Neuronal stem cell (in vitro differentiated cells): ENCODE measurements around the gene OR2C3.
"Not testable (repeated sequence)": the region's sequence is repeated elsewhere in the genome, so short reads cannot be mapped to it uniquely, and the experiment has no call there.

Experiments
- DNase-seq: peaks from one replicate; pipeline ENCODE4 v3.0.0-alpha.2; 2013; ENCODE audit warnings: low spot score
- H2AFZ ChIP-seq: one replicate; pipeline ENCODE4 v1.6.1; 2013; ENCODE audit warnings: mild to moderate bottlenecking, low read length, inconsistent platforms
- H2AK5ac ChIP-seq: 2 replicates; pipeline ENCODE4 v1.6.1; 2013; ENCODE audit warnings: low read depth, mild to moderate bottlenecking, inconsistent platforms, low read length, moderate library complexity, mixed read lengths
- H2BK120ac ChIP-seq: 2 replicates; pipeline ENCODE4 v1.6.1; 2013; ENCODE audit warnings: low read depth, mild to moderate bottlenecking, inconsistent platforms, low read length, moderate library complexity, mixed read lengths
- H2BK12ac ChIP-seq: one replicate; pipeline ENCODE4 v1.6.1; 2013; ENCODE audit warnings: low read length, inconsistent platforms
- H2BK15ac ChIP-seq: 2 replicates; pipeline ENCODE4 v1.6.1; 2013; ENCODE audit warnings: mild to moderate bottlenecking, low read length, inconsistent platforms, mixed read lengths
- H2BK5ac ChIP-seq: one replicate; pipeline ENCODE4 v1.6.1; 2013; ENCODE audit warnings: inconsistent platforms, mild to moderate bottlenecking, low read length, moderate library complexity
- H3K14ac ChIP-seq: one replicate; pipeline ENCODE4 v1.6.1; 2013; ENCODE audit warnings: low read length, inconsistent platforms
- H3K18ac ChIP-seq: 2 replicates; pipeline ENCODE4 v1.6.1; 2013; ENCODE audit warnings: low read length, inconsistent platforms
- H3K23ac ChIP-seq: 2 replicates; pipeline ENCODE4 v1.6.1; 2013; ENCODE audit warnings: low read depth, mild to moderate bottlenecking, mixed read lengths, low read length, inconsistent platforms; ENCODE audit not compliant: poor library complexity
- H3K27ac ChIP-seq: replicated peaks from 3 replicates; pipeline ENCODE4 v1.5.1; 2013; ENCODE audit warnings: low read length, inconsistent platforms
- H3K27me3 ChIP-seq, 3 experiments: 2 replicates each; pipeline ENCODE4 v1.6.1; 2013; ENCODE audit warnings: low read length in 3 of 3, mild to moderate bottlenecking in 2 of 3, inconsistent platforms in 1 of 3, low read depth in 1 of 3, mixed read lengths in 1 of 3, moderate library complexity in 1 of 3; ENCODE audit not compliant: control insufficient read depth in 3 of 3, insufficient read depth in 3 of 3
- H3K36me3 ChIP-seq, 2 donors: replicated peaks in 1 of 2; 2 replicates each; pipeline ENCODE4 v1.6.1; 2013; ENCODE audit warnings: low read length in 2 of 2; ENCODE audit not compliant: control insufficient read depth in 2 of 2, insufficient read depth in 2 of 2
- H3K4ac ChIP-seq: 2 replicates; pipeline ENCODE4 v1.6.1; 2013; ENCODE audit warnings: inconsistent platforms, mild to moderate bottlenecking, low read length, moderate library complexity
- H3K4me1 ChIP-seq, 2 donors: 1 replicate in 1 of 2; 2 replicates in 1 of 2; pipeline ENCODE4 v1.6.1; 2013; ENCODE audit warnings: low read length in 2 of 2, low read depth in 1 of 2; ENCODE audit not compliant: control insufficient read depth in 2 of 2, insufficient read depth in 1 of 2
- H3K4me2 ChIP-seq: one replicate; pipeline ENCODE4 v1.6.1; 2013; ENCODE audit warnings: mild to moderate bottlenecking, low read length, inconsistent platforms; ENCODE audit not compliant: insufficient read depth, poor library complexity, severe bottlenecking
- H3K4me3 ChIP-seq, 2 donors: 2 replicates each; pipeline ENCODE4 v1.5.1; 2013; ENCODE audit warnings: low read length in 2 of 2, mild to moderate bottlenecking in 2 of 2, inconsistent platforms in 1 of 2, moderate library complexity in 1 of 2
- H3K79me1 ChIP-seq: one replicate; pipeline ENCODE4 v1.6.1; 2013; ENCODE audit warnings: low read depth, mild to moderate bottlenecking, inconsistent platforms, low read length, moderate library complexity
- H3K9ac ChIP-seq: one replicate; pipeline ENCODE4 v1.6.1; 2013; ENCODE audit warnings: mild to moderate bottlenecking, low read depth, low read length, inconsistent platforms; ENCODE audit not compliant: poor library complexity
- H3K9me3 ChIP-seq, 2 donors: replicated peaks in 1 of 2; 2 replicates each; pipeline versions ENCODE3 to v1.6.1; 2013; ENCODE audit warnings: low read length in 2 of 2, mild to moderate bottlenecking in 2 of 2, inconsistent platforms in 1 of 2, low read depth in 1 of 2, mixed read lengths in 1 of 2, moderate library complexity in 1 of 2; ENCODE audit not compliant: control insufficient read depth in 2 of 2, insufficient read depth in 1 of 2
- H4K8ac ChIP-seq: one replicate; pipeline ENCODE4 v1.6.1; 2013; ENCODE audit warnings: low read depth, mild to moderate bottlenecking, inconsistent platforms, low read length, moderate library complexity
- H4K91ac ChIP-seq: one replicate; pipeline ENCODE4 v1.6.1; 2013; ENCODE audit warnings: low read length, low read depth, mild to moderate bottlenecking, inconsistent platforms; ENCODE audit not compliant: poor library complexity
- WGBS, 2 donors: extraction: QIAGEN DNeasy Blood & Tissue Kit; methylation state at CpG; one replicate each; pipeline ENCODE4 v1.1.7; 2013; ENCODE audit warnings: missing lambda C conversion rate in 2 of 2, mixed read lengths in 1 of 2; ENCODE audit not compliant: insufficient read length in 2 of 2, insufficient replicate concordance in 1 of 2; ENCODE audit errors: extremely low coverage in 2 of 2; 5-methylcytosine and 5-hydroxymethylcytosine counted together

OR2C3 gene

DNA sequence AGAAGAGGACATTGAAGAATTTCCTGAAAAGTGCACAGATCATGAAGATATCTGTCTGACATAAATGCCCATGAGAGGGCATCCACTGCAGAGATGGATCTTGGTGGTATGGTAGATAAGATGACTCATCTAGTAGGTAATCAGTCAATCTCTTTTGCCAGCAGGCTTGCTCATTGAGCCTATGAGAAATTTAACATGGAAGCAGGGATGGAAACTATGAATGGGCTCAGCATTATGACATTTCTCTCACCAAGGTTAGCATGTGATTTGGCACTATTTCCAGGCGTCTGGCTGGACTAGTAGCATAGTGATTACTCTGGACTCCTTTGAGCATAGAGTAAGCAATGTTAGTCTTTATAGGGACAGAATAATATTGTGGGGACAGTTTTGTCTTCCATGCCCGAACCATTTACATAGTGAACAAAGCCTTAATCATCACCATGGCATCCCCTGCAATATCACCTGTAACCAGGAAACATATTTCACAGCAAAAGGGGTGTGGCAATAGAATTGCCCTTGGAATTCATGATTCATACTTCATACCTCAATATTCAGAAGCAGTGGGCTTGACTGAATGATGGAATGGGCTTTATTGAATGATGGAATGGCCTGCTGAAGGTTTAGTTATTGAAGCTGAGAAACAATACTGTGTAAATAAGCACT lies 7.3 kb downstream of the OR2C3 start:
- H3K79me1 ChIP-seq, result no peaks in the 10 kb centered on the region
- H2BK12ac ChIP-seq, result no peak overlapping the region
- WGBS, 2 donors, result no CpG with 5 or more reads among the region's 2 CpGs

DNA sequence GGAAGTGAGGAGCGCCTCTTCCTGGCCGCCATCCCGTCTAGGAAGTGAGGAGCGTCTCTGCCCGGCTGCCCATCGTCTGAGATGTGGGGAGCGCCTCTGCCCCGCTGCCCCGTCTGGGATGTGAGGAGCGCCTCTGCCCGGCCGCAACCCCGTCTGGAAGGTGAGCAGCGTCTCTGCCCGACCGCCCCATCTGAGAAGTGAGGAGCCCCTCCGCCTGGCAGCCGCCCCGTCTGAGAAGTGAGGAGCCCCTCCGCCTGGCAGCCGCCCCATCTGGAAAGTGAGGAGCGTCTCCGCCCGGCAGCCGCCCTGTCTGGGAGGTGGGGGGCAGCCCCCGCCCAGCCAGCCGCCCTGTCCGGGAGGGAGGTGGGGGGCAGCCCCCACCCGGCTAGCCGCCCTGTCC lies 14.4 kb downstream of the OR2C3 start:
- not testable (repeated sequence) for H2BK120ac ChIP-seq, H3K4me1 ChIP-seq, H3K4me2 ChIP-seq, H2BK15ac ChIP-seq, H3K18ac ChIP-seq, H4K91ac ChIP-seq, H3K27ac ChIP-seq, H3K4ac ChIP-seq, H3K4me3 ChIP-seq, H3K9me3 ChIP-seq, H3K23ac ChIP-seq, H2BK5ac ChIP-seq, H4K8ac ChIP-seq, H3K27me3 ChIP-seq, H3K36me3 ChIP-seq, H3K9ac ChIP-seq, H2AFZ ChIP-seq, H2BK12ac ChIP-seq, H3K14ac ChIP-seq, H2AK5ac ChIP-seq, H3K79me1 ChIP-seq, DNase-seq
- no CpG with 5 or more reads among the region's 30 CpGs for WGBS, 2 donors

More for the DNA sequence above, 7.3 kb downstream of the OR2C3 start:
- H3K9ac ChIP-seq, result no peak overlapping the region
- no peak overlapping the region for H3K4me3 ChIP-seq
- H2AK5ac ChIP-seq, result no peak overlapping the region
- H2BK15ac ChIP-seq, result no peak overlapping the region
- no peak overlapping the region for H4K91ac ChIP-seq
- H3K4ac ChIP-seq, result no peak overlapping the region
- H3K27me3 ChIP-seq, result no peaks in the 10 kb centered on the region
- no peak for DNase-seq
- H3K14ac ChIP-seq, result no peak overlapping the region
- no peak overlapping the region for H3K23ac ChIP-seq
- H2AFZ ChIP-seq, result no peak overlapping the region
- H3K9me3 ChIP-seq, result peaks cover 0 to 2% of the 10 kb centered on the region in 2 donors
- H4K8ac ChIP-seq, result no peak overlapping the region
- H2BK120ac ChIP-seq, result no peak overlapping the region
- H3K36me3 ChIP-seq, result no peaks in the 10 kb centered on the region
- H3K4me2 ChIP-seq, result no peak overlapping the region
- H2BK5ac ChIP-seq, result no peak overlapping the region
- no peak overlapping the region for H3K27ac ChIP-seq
- no peak overlapping the region for H3K18ac ChIP-seq
- H3K4me1 ChIP-seq, result no peaks in the 10 kb centered on the region

DNA sequence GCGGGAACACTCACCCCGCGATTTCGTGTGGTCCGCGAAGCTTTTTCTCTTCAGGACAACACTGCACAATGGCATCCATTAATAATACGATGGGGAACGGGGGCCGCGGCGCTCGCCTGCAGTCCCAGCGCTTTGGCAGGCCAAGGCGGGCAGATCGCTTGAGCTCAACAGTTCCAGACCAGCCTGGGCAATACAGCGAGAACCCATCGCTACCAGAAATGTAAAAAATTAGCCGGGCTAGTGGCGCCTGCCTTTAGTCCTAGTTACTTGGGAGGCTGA lies 17.7 kb downstream of the OR2C3 start:
- H3K4ac ChIP-seq, result no peak overlapping the region
- no peak overlapping the region for H3K4me2 ChIP-seq
- peak overlapping the region; percentile 66 for H2BK5ac ChIP-seq
- H3K23ac ChIP-seq, result no peak overlapping the region
- H3K4me3 ChIP-seq, result no peak overlapping the region
- no peaks in the 10 kb centered on the region for H3K27me3 ChIP-seq
- H2BK120ac ChIP-seq, result no peak overlapping the region
- H4K91ac ChIP-seq, result no peak overlapping the region
- H3K36me3 ChIP-seq, result no peaks in the 10 kb centered on the region
- H3K27ac ChIP-seq, result no peak overlapping the region
- no peak overlapping the region for H2AK5ac ChIP-seq
- no peaks in the 10 kb centered on the region for H3K4me1 ChIP-seq
- WGBS, 2 donors, result no CpG with 5 or more reads among the region's 19 CpGs
- no peak overlapping the region for H3K14ac ChIP-seq
- no peak overlapping the region for H3K9ac ChIP-seq
- H4K8ac ChIP-seq, result no peak overlapping the region
- no peak overlapping the region for H2AFZ ChIP-seq
- peaks cover 0 to 3% of the 10 kb centered on the region in 2 donors for H3K9me3 ChIP-seq
- H3K79me1 ChIP-seq, result no peaks in the 10 kb centered on the region
- DNase-seq, result no peak
- H2BK15ac ChIP-seq, result peak overlapping the region; percentile 17
- no peak overlapping the region for H3K18ac ChIP-seq
- H2BK12ac ChIP-seq, result no peak overlapping the region

DNA sequence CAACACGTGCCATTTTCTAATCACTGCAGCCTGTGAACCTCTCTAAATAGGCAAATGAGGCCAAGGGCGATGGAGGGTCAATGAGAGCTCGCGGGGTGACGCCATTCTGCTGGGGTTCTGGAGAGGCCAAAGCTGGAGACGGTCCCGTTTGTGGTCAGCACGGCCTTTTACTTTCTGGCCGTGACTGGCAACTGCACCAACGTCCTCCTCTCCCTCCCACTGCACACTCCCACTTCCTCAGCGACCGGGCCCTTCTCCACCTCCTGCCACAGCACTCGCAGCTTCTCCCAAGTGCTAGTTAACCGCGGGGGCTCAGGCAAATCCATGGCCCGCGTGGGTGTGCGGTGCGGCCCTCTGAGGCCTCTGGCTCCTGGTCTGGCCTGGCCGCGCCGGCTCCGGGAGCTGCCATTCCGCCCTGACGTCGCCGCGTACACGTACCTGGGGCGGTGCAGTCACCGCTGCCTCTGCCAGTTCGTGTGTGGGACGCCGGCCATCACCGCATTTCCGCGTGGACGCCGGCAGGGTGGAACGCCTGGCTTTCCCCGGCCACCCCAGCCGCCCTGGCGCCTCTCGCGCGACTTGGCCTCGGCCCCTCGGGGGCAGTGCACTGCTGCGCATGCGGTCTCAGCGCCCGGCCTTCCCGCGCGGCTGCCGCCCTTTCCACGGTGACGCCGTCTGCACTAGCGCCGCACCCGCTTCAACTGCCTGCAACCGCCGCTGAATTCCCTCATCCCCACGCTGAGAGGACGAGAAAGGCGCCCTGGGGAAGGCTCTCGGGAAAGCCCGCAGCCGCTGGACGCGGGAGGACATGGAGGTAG lies 18.2 kb downstream of the OR2C3 start:
- Histone ChIP-seq H3K4ac (peak overlapping the region; percentile 76), H3K9ac (no peak overlapping the region)
- no peak for DNase-seq

More for the DNA sequence above, 18.2 kb downstream of the OR2C3 start:
- H3K4me3 ChIP-seq, result no peak overlapping the region
- no peak overlapping the region for H3K27ac ChIP-seq
- H2AK5ac ChIP-seq, result peak overlapping the region; percentile 94
- H3K9me3 ChIP-seq, result peaks cover 0 to 3% of the 10 kb centered on the region in 2 donors
- H3K23ac ChIP-seq, result peak overlapping the region; percentile 43
- H3K4me1 ChIP-seq, result no peaks in the 10 kb centered on the region
- peak overlapping the region; percentile 71 for H3K18ac ChIP-seq
- H4K91ac ChIP-seq, result no peak overlapping the region
- H2BK120ac ChIP-seq, result no peak overlapping the region
- peak overlapping the region; percentile 92 for H2BK15ac ChIP-seq
- H2AFZ ChIP-seq, result no peak overlapping the region
- WGBS, 2 donors, result no CpG with 5 or more reads among the region's 72 CpGs
- H3K14ac ChIP-seq, result peak overlapping the region; percentile 47
- peak overlapping the region; percentile 66 for H2BK5ac ChIP-seq
- no peaks in the 10 kb centered on the region for H3K79me1 ChIP-seq
- peak overlapping the region; percentile 52 for H4K8ac ChIP-seq
- no peaks in the 10 kb centered on the region for H3K27me3 ChIP-seq
- H3K4me2 ChIP-seq, result no peak overlapping the region
- no peak overlapping the region for H2BK12ac ChIP-seq
- no peaks in the 10 kb centered on the region for H3K36me3 ChIP-seq
